ENCODE results near the gene DRGX. TPM values are rescaled to one million over a fixed set of nuclear protein-coding genes. Genes with fewer than 3 reads are reported as not detected.

The DRGX gene
- total RNA-seq, 4 donors from 2014 or later, result 1.2 TPM; not detected in 3

GRCh38 chr10:49325131-49325915 lies 70.6 kb downstream of the DRGX start:
- peak in 1 of 2 donors; percentile 47 for DNase-seq (ENCODE audit: low spot score in 2 of 2)
- H3K27ac ChIP-seq, result no peak overlapping the region
- H3K9me3 ChIP-seq, result no peaks in the 10 kb centered on the region
- H3K4me1 ChIP-seq, result peaks cover 16% of the 10 kb centered on the region
- no peak overlapping the region for H3K4me3 ChIP-seq
- WGBS, result 94% methylated on average over 6 of the region's 20 CpGs
- TF ChIP-seq EP300 (IDR thresholded peaks at IDR 0.05) (no peak), CTCF (IDR thresholded peaks at IDR 0.05) (no peak), POLR2A (IDR thresholded peaks at IDR 0.05) (no peak), POLR2AphosphoS5 (IDR thresholded peaks at IDR 0.05) (no peak)
- H3K36me3 ChIP-seq, result no peaks in the 10 kb centered on the region
- H3K27me3 ChIP-seq, result no peaks in the 10 kb centered on the region

- 69% methylated on average over 4 of the region's 4 CpGs for WGBS
- TF ChIP-seq POLR2A (IDR thresholded peaks at IDR 0.05), result no peak
- DNase-seq (ENCODE audit: low spot score in 2 of 2), result no peak
Measured at GRCh38 chr10:49324711-49325110, 71.2 kb downstream of the DRGX start.

GRCh38 chr10:49323896-49324270 lies 72.0 kb downstream of the DRGX start:
- Histone ChIP-seq H3K4me3 (no peak overlapping the region), H3K4me1 (peaks cover 10% of the 10 kb centered on the region), H3K27ac (no peak overlapping the region), H3K27me3 (no peaks in the 10 kb centered on the region), H3K9me3 (no peaks in the 10 kb centered on the region), H3K36me3 (no peaks in the 10 kb centered on the region)
- 96% methylated on average over 9 of the region's 9 CpGs for WGBS
- TF ChIP-seq POLR2A (IDR thresholded peaks at IDR 0.05) (no peak), CTCF (IDR thresholded peaks at IDR 0.05) (no peak), EP300 (IDR thresholded peaks at IDR 0.05) (no peak), POLR2AphosphoS5 (IDR thresholded peaks at IDR 0.05) (no peak)
- DNase-seq (ENCODE audit: low spot score in 2 of 2), result no peak

More at GRCh38 chr10:49324711-49325110, 71.2 kb downstream of the DRGX start:
- Histone ChIP-seq H3K27me3 (no peaks in the 10 kb centered on the region), H3K9me3 (no peaks in the 10 kb centered on the region), H3K4me1 (peaks cover 16% of the 10 kb centered on the region), H3K36me3 (no peaks in the 10 kb centered on the region), H3K4me3 (no peak overlapping the region), H3K27ac (no peak overlapping the region)

GRCh38 chr10:49323171-49323895 lies 72.6 kb downstream of the DRGX start:
- no peak overlapping the region for H3K4me3 ChIP-seq
- H3K27me3 ChIP-seq, result no peaks in the 10 kb centered on the region
- H3K4me1 ChIP-seq, result peaks cover 10% of the 10 kb centered on the region
- no peaks in the 10 kb centered on the region for H3K9me3 ChIP-seq
- H3K36me3 ChIP-seq, result no peaks in the 10 kb centered on the region
- DNase-seq (ENCODE audit: low spot score in 2 of 2), result no peak
- 36% methylated on average over 4 of the region's 7 CpGs for WGBS
- H3K27ac ChIP-seq, result no peak overlapping the region
- TF ChIP-seq EP300 (IDR thresholded peaks at IDR 0.05), result no peak
- no peak for TF ChIP-seq POLR2A (IDR thresholded peaks at IDR 0.05)
- no peak for TF ChIP-seq POLR2AphosphoS5 (IDR thresholded peaks at IDR 0.05)
- no peak for TF ChIP-seq CTCF (IDR thresholded peaks at IDR 0.05)

- no peak for DNase-seq (ENCODE audit: low spot score in 2 of 2)
- WGBS, result 68% methylated on average over 20 of the region's 26 CpGs
- Histone ChIP-seq H3K27me3 (no peaks in the 10 kb centered on the region), H3K36me3 (no peaks in the 10 kb centered on the region), H3K4me3 (no peak overlapping the region), H3K27ac (peak overlapping the region; percentile 18), H3K9me3 (no peaks in the 10 kb centered on the region), H3K4me1 (peaks cover 7% of the 10 kb centered on the region)
- TF ChIP-seq CTCF (IDR thresholded peaks at IDR 0.05) (no peak), EP300 (IDR thresholded peaks at IDR 0.05) (no peak), POLR2A (IDR thresholded peaks at IDR 0.05) (no peak), POLR2AphosphoS5 (IDR thresholded peaks at IDR 0.05) (no peak)
Measured at GRCh38 chr10:49322371-49323170, 73.3 kb downstream of the DRGX start.
